Fibroblast of skin of back (primary cell): ENCODE measurements around the gene SS18L1.

Experiments
- DNase-seq: peaks from one replicate; pipeline ENCODE4 v3.0.0-alpha.2; 2013

SS18L1 gene

GRCh38 chr20:62120365-62120762, 23.2 kb upstream of the SS18L1 start:
- DNase-seq = no peak

GRCh38 chr20:62120990-62121775, 22.4 kb upstream of the SS18L1 start:
- no peak for DNase-seq

- DNase-seq = peak; percentile 96
These were observed 21.6 kb upstream of the SS18L1 start, which contains the start of gene LSM14B for GRCh38 chr20:62121776-62122653. TSS of gene LSM14B (plus strand) at chr20:62122475. CDS start at chr20:62122667, 192 bp downstream.

GRCh38 chr20:62122654-62123449, 20.7 kb upstream of the SS18L1 start:
- peak; percentile 45 for DNase-seq

DNA sequence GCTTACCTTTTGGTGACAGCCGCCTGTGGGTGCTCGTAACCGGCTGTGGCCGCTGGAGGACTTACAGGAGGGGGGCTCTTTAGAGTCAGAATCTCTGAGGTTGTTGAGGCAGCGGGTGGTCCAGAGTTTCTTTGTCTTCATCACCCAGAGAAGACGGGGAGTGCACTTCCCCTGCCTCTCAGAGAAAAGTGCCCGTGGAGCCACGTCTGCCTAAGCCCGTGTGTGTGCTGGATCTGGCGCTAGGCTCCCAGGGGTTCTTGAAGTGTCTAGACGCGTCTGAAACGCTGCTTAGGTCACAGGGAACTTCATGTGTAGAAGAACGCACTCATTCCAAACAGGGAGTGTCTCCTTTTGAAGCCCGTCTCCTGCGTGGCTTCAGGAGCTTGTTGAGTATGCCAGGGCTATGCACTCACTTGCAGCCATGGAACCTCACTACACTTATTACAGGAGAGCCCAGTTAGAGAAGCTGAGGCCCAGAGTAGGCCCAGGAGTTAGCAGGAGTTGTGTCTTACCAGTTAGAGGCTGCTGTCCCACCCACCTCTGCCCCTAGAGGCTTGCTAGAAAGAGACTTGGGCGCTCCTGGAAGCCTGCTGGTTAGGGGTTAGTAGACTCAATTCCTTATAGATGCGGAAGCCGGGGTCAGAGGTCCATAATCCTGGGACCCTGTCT, 20.0 kb upstream of the SS18L1 start:
- peak; percentile 41 for DNase-seq

GRCh38 chr20:62126141-62126540, 17.4 kb upstream of the SS18L1 start:
- no peak for DNase-seq

- DNase-seq = no peak
These were observed 15.8 kb upstream of the SS18L1 start for GRCh38 chr20:62127799-62128198.

GRCh38 chr20:62128502-62128901, 15.1 kb upstream of the SS18L1 start:
- no peak for DNase-seq

- no peak for DNase-seq
These were observed 13.6 kb upstream of the SS18L1 start for GRCh38 chr20:62129731-62130531.

- no peak for DNase-seq
These were observed 11.8 kb upstream of the SS18L1 start for GRCh38 chr20:62131560-62132320.

DNA sequence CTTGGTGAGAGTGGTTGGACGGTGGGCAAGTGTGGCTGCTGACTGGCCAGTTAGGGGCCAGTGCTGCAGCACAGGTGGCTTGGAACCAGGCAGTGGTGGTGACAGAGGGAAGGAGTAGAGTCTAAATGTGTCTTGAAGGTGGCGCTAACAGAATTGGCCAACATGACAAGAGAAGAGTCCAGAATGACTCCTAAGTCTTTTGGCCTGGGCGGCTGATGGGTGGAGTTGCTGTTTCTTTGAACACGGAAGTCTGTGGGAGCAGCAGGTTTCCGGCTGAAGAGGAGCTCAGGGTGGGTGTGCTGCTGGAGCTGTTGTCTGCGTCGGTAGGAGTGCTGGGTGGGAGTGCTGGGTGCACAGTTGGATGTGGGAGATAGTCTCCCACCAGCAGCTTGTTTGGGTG, 11.1 kb upstream of the SS18L1 start:
- DNase-seq = no peak

GRCh38 chr20:62133051-62133845, 10.3 kb upstream of the SS18L1 start:
- no peak for DNase-seq

GRCh38 chr20:62133864-62134263, 9.7 kb upstream of the SS18L1 start:
- no peak for DNase-seq

DNA sequence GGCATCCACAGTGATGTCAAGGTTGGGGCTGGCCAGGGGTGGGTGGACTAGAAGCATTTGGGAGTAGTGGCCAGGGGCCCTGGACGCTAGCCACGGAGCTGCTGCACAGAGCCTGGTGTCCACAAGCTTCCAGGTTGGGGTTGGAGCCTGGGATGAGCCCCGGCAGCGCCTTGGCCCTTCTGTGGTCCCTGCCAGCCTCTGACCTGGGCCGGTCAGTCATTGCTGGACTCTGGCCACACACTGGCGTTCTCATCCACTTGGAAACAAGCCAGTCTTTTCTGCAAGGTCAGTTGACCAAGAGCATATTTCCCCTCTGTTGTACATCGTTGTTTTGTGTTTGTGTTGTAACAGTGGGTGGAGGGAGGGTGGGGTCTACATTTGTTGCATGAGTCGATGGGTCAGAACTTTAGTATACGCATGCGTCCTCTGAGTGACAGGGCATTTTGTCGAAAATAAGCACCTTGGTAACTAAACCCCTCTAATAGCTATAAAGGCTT, 8.8 kb upstream of the SS18L1 start:
- no peak for DNase-seq

- DNase-seq = no peak
These were observed 7.8 kb upstream of the SS18L1 start for GRCh38 chr20:62135573-62136266.

GRCh38 chr20:62136283-62137091, 7.1 kb upstream of the SS18L1 start:
- DNase-seq = peak; percentile 57

- DNase-seq = no peak
These were observed 6.5 kb upstream of the SS18L1 start for GRCh38 chr20:62137092-62137384.
